ENCODE results near the gene CHST14. TPM values are rescaled to one million over a fixed set of nuclear protein-coding genes. Genes with fewer than 3 reads are reported as not detected.

The CHST14 gene
- polyA plus RNA-seq, 1 experiment = 32.3 TPM

GRCh38 chr15:40511472-40512133 lies 40.8 kb downstream of the CHST14 start:
- no peak for DNase-seq (ENCODE audit: low read depth)
- H3K27me3 ChIP-seq (ENCODE audit: control insufficient read depth, insufficient read depth, low read length) = peaks cover 9% of the 10 kb centered on the region
- H3K4me3 ChIP-seq (ENCODE audit: low read depth, low read length) = peak overlapping the region; percentile 49
- ChIA-PET POLR2A (no interaction called here), CTCF (no interaction called here)
- no peaks in the 10 kb centered on the region for H3K36me3 ChIP-seq (ENCODE audit: control insufficient read depth, insufficient read depth, low read length)
- TF ChIP-seq, protein P1, sequence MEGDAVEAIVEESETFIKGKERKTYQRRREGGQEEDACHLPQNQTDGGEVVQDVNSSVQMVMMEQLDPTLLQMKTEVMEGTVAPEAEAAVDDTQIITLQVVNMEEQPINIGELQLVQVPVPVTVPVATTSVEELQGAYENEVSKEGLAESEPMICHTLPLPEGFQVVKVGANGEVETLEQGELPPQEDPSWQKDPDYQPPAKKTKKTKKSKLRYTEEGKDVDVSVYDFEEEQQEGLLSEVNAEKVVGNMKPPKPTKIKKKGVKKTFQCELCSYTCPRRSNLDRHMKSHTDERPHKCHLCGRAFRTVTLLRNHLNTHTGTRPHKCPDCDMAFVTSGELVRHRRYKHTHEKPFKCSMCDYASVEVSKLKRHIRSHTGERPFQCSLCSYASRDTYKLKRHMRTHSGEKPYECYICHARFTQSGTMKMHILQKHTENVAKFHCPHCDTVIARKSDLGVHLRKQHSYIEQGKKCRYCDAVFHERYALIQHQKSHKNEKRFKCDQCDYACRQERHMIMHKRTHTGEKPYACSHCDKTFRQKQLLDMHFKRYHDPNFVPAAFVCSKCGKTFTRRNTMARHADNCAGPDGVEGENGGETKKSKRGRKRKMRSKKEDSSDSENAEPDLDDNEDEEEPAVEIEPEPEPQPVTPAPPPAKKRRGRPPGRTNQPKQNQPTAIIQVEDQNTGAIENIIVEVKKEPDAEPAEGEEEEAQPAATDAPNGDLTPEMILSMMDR (IDR thresholded peaks at IDR 0.05; ENCODE audit: insufficient read depth, low read depth, low read length) = no peak

- TF ChIP-seq, protein P1 (IDR thresholded peaks at IDR 0.05; ENCODE audit: insufficient read depth, low read depth, low read length) = no peak
- peaks cover 9% of the 10 kb centered on the region for H3K27me3 ChIP-seq (ENCODE audit: control insufficient read depth, insufficient read depth, low read length)
- POLR2A ChIA-PET = no interaction called here
- no peaks in the 10 kb centered on the region for H3K36me3 ChIP-seq (ENCODE audit: control insufficient read depth, insufficient read depth, low read length)
- no peak overlapping the region for H3K4me3 ChIP-seq (ENCODE audit: low read depth, low read length)
- CTCF ChIA-PET = no interaction called here
- no peak for DNase-seq (ENCODE audit: low read depth)
Observed at GRCh38 chr15:40512440-40512839, 41.7 kb downstream of the CHST14 start.

DNA sequence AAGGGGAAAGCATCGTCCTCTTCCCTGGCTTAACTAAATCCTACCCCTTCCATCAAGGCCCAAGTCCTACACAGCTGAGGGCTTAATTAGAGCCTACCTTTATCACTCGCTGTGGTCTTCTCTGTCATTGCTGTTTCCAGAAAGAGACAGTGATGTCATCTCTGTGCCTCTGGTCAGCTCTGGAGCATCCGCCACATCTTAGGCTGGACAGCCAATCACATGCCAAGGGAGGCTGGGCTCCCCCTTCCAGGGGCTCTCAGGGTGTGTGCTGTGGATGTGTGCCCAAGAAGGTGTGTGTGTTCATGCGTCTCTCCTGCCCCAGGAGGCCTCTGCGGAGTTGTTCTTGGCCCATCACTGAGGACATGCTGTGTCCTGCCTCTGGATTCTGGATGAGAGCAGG lies 42.8 kb downstream of the CHST14 start:
- DNase-seq (ENCODE audit: low read depth) = no peak
- CTCF ChIA-PET = no interaction called here
- TF ChIP-seq, protein P1 (IDR thresholded peaks at IDR 0.05; ENCODE audit: insufficient read depth, low read depth, low read length) = no peak

DNA sequence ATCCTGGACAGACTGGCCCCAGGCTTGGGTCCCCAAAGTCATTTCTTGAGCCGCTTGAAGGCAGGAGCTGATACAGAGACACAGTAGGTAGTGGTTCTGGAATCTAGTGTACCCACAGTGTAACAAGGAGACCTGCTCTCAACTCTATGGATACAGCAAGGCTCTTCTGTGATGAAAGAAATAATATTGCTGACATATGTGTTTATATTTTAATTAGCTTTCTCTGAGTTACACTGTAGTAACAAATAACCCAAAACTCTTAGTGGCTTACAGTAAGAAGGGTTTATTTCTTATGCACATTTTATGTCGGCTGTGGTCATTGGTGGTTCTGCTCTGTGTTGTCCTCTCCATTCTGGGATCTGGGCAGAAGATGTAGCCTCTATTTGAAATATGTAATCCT lies 45.5 kb downstream of the CHST14 start:
- Histone ChIP-seq H3K4me3 (ENCODE audit: low read depth, low read length) (no peak overlapping the region), H3K27me3 (ENCODE audit: control insufficient read depth, insufficient read depth, low read length) (0 out of 2 replicates have a peak, but pooled peaks cover 2% of the 10 kb centered on the region), H3K36me3 (ENCODE audit: control insufficient read depth, insufficient read depth, low read length) (no peaks in the 10 kb centered on the region)
- ChIA-PET CTCF (no interaction called here), POLR2A (no interaction called here)
- DNase-seq (ENCODE audit: low read depth) = no peak
- TF ChIP-seq, protein P1 (IDR thresholded peaks at IDR 0.05; ENCODE audit: insufficient read depth, low read depth, low read length) = no peak

More for the DNA sequence above, 42.8 kb downstream of the CHST14 start:
- no peaks in the 10 kb centered on the region for H3K36me3 ChIP-seq (ENCODE audit: control insufficient read depth, insufficient read depth, low read length)
- peaks cover 9% of the 10 kb centered on the region for H3K27me3 ChIP-seq (ENCODE audit: control insufficient read depth, insufficient read depth, low read length)
- POLR2A ChIA-PET = no interaction called here
- H3K4me3 ChIP-seq (ENCODE audit: low read depth, low read length) = no peak overlapping the region

Other genes starting within 250 kb of the CHST14 start
- gene PAK6, start 231.9 kb upstream of the CHST14 start, polyA plus RNA-seq (2011; rRNA removed) = not detected in 2 replicates
- gene ANKRD63, start 187.9 kb upstream of the CHST14 start, polyA plus RNA-seq (2011; rRNA removed) = not detected in 2 replicates
- gene PLCB2, start 163.0 kb upstream of the CHST14 start, polyA plus RNA-seq (2011; rRNA removed) = 0.22 and 0.47 TPM in 2 replicates
- gene INAFM2, start 147.3 kb upstream of the CHST14 start, polyA plus RNA-seq (2011; rRNA removed) = 7.3 and 12.8 TPM in 2 replicates
- gene CCDC9B, start 130.0 kb upstream of the CHST14 start, polyA plus RNA-seq (2011; rRNA removed) = 5.0 and 6.0 TPM in 2 replicates
- gene PHGR1, start 120.0 kb upstream of the CHST14 start, polyA plus RNA-seq (2011; rRNA removed) = not detected in 2 replicates
- 0.16 and 0.23 TPM in 2 replicates for gene DISP2, start 112.8 kb upstream of the CHST14 start, polyA plus RNA-seq (2011; rRNA removed)
- 26.4 and 32.5 TPM in 2 replicates for gene KNSTRN, start 88.3 kb upstream of the CHST14 start, polyA plus RNA-seq (2011; rRNA removed)
- 48.6 and 63.9 TPM in 2 replicates for gene IVD, start 65.2 kb upstream of the CHST14 start, polyA plus RNA-seq (2011; rRNA removed)
- 3.2 and 3.3 TPM in 2 replicates for gene BAHD1, start 30.0 kb upstream of the CHST14 start, polyA plus RNA-seq (2011; rRNA removed)
- gene CCDC32, start 94.1 kb downstream of the CHST14 start, polyA plus RNA-seq (2011; rRNA removed) = 14.1 and 14.8 TPM in 2 replicates
- 7.5 and 9.3 TPM in 2 replicates for gene RPUSD2, start 98.3 kb downstream of the CHST14 start, polyA plus RNA-seq (2011; rRNA removed)
- gene KNL1, start 123.3 kb downstream of the CHST14 start, polyA plus RNA-seq (2011; rRNA removed) = 3.9 and 8.5 TPM in 2 replicates
- gene RAD51, start 224.2 kb downstream of the CHST14 start, polyA plus RNA-seq (2011; rRNA removed) = 8.9 TPM in 2 replicates

All from BJ (cell line).